Activated CD8-positive, alpha-beta memory T cell treated with anti-CD3 and anti-CD28 coated beads for 48 hours (primary cell): ENCODE measurements around the gene SZRD1.

Experiments
- DNase-seq, 3 experiments: peaks; one replicate each; pipeline ENCODE4 v3.0.0-alpha.2; 2020; ENCODE audit warnings: low read depth in 2 of 3, low spot score in 2 of 3

The SZRD1 gene

DNA sequence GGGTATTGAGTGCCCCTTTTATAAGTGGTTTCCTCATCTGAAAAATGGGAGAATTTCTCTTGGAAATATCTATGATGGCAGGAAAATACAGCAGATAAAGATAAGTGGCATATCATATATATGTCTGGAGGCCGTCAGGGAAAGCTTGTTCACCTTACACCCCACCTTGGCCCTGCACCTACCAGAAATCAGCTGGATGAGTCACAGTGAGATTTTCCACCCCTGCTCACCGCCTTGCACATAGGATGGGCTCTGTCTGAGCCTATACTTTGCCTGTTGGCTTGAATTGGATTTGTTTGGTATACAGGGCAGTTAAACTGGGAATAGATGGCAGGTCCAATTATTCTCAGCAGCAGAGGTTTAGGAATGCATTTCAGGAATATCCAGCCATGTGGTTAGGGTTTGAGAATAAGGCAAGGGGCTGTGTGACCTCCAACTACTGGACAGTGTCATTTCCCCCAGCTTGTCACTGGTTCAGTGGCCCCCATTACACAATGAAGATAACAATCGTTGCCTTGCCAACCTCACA lies 70.0 kb downstream of the SZRD1 start, which contains the start of gene SPATA21:
TSS of gene SPATA21 (minus strand) at position 479 of the 529 bp plus-strand sequence. CDS start 6,053 bp downstream, outside the sequence.
- DNase-seq = no peak

DNA sequence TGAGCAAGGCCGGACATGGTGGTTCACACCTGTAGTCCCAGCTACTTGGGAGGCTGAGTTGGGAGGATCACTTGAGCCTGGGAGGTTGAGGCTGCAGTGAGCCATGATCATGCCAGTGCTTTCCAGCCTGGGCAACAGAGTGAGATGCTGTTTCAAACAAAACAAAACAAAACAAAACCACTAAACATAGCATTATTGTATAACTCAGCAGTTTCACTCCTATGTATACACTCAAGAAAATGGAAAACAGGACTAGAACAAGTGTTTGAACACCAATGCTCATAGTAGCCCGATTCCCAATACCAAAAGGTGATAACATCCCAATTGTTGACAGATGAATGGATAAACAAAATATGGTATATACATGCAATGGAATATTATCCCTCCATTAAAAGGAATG lies 71.5 kb downstream of the SZRD1 start:
- DNase-seq = no peak

DNA sequence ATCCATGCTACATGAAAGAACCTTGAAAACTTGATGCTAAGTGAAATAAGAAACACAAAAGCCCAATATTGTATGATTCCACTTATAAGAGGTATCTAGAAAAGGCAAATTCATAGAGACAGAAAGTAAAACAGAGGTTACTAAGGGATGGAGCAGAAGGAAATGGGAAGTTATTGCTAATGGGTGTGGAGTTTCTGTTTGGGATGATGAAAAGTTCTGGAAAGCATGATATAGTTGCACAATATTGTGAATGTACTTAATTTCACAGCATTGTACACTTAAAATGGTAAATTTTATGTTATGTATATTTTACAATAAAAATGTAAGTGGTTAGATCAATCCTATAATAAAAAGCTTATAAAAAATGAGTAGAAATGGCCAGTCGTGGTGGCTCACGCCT lies 71.9 kb downstream of the SZRD1 start:
- DNase-seq = no peak

DNA sequence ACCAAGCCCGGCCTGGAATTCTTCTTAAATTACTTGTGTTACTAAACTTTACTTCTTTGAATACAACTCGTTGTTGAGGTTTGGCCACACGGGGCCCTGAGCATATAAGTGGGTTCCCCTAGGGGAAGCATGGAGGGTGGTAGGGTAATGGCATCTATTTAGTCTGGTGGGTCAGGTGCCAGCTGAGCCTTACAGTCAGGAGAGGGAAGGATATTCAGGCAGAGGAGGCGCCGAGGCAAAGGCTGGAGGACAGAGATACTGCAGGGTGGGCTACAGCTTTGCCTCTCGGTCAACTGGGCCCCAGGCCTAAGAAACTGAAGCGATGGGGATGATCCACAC lies 73.1 kb downstream of the SZRD1 start:
- DNase-seq = no peak

DNA sequence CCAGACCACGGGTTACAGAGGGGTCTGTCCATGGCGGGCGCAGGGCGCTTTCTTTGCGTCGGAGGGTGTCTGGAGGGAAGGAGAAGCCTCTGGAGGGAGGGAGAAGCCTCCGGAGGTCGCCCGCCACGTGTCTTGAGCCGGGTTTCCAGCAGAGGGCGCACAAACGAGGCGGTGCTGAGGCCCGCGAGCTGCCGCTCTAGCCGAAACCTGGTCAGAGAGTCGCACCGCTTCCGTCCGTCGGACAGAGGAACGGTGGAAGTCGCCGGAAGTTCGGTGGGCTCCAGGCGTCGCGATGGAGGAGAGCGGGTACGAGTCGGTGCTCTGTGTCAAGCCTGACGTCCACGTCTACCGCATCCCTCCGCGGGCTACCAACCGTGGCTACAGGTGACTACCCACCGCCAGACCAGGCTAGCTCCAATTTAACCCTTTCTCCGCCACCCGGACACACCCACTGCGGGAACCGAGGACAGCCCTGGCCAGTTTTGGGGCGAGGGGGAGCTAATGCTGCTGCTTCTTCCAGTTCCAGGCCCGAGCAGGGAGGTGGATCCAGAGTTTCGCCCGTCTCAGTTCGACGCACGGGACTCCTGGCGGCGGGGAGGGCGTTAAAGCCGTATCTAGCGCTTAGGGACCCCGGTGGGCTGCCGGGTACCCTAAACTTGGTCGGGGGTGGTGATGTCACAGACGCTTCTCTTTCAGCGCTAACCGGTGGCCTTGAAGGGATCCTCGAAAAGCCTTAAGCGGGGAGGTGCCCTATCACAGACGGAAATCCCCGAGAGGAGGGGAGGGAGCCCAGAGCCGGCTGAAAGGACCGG lies 73.6 kb downstream of the SZRD1 start, which contains the start of gene NECAP2:
TSS of gene NECAP2 (plus strand) at position 255 of the 812 bp plus-strand sequence. CDS start at position 293, 38 bp downstream.
- DNase-seq = peak; percentile 89 to 97 (median 95)

DNA sequence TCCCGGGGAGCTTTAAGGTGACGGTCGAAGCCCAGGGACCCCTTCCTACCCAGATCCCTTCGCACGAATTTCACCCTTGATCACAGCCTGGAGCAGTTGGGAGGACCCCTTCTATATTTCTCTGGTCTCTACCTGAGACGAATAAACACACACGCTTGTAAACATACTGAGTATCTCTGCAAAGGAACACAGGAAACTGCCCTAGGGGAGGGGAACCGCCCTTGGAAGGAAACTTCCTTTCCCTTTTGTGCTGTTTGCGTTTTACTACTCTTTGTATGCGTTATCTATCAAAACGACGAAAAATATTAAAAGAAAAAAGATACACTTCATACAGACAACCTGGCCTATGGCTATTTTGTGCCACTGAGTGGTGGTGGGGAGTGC lies 74.2 kb downstream of the SZRD1 start:
- DNase-seq = no peak

DNA sequence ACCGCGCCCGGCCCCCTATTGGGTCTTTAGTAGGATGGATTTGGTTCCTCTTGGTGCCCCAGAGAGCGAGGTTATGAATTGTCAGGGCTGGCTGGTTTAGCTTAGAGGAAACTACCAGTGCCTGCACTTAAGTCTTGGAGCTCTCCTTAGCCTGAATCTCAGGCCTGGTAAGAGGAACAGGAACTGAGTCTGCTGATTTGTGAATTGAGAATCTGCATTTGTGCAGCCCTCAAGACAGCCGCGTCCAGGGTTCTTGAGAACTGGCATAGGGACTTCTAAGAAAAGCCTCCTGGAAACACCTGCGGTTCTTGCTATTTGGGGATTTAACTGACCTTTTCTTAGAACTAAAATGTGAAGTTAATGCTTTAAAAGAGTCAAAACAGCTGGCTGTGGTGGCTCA lies 75.2 kb downstream of the SZRD1 start:
- DNase-seq = no peak

DNA sequence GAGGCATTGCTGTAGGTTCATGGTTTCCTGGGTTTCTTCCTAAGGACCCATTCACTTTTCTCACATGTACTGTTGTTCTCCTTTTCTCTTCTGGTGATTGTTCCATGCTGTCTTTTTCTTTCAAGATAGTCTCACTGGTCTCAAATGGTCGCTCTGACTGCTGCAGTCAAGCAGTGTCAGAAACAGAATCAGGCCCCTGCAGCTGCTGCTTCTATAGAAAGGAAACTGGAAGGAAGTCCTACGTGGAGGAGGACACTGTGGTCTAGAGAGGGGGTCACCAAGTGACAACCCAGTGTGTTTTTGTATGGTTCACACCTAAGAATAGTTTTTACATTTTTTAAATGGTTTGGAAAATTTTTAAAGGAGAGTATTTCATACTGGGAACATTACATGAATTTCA lies 75.9 kb downstream of the SZRD1 start:
- DNase-seq = no peak

DNA sequence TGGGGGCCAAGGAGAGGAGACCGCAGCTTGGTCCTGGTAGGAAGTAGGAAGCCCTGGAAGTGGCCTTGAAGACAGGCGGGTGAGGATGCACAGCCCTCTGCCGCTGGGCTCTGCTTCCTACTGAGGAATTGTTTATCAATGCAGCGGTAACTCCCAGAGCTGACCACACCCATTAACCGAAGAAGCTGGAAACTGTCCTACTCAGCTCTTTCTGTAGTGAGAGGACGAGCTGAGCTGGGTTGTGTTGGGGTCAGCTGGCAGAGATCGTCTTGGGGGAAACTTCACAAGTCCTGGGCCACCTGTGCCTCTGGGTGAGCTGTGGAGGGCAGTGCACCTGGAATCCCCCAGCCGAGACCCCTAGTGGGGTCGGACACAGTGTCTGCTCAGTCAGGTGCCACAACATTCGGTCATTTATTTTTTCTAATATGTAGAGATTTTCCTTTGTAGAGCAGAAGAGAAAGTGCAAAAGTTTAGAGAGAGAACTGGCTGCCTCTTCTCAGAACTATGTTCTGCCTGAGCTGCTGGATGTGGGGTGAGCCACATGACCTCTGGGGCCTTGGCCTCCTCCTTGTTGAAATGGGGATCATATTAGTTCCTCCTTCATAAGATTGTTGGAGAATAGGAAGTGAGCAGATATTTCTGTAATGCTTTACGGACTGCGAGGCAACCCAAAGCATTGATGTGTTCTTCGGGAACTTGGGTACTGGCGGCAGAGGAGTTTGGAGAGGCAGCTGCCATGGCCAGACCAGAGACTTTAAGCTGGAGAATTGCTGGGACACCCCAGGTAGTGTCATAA lies 77.1 kb downstream of the SZRD1 start:
- no peak for DNase-seq

DNA sequence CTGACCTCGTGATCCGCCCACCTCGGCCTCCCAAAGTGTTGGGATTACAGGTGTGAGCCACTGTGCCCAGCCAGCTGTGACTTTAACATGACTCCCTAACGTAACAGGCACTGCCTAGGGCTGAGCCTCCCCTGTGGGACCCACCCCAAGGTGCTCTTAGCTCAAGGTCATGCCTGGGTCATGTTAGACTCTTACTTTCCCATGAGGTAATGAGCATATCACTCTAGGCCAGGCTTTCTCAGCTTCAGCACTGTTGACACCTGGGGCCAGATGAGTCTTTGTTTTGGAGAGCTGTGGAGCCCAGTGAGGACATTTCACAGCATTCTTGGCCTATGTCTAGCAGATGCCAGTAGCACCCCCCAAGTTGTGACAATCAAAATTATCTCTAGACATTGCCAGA lies 78.0 kb downstream of the SZRD1 start:
- DNase-seq = no peak

DNA sequence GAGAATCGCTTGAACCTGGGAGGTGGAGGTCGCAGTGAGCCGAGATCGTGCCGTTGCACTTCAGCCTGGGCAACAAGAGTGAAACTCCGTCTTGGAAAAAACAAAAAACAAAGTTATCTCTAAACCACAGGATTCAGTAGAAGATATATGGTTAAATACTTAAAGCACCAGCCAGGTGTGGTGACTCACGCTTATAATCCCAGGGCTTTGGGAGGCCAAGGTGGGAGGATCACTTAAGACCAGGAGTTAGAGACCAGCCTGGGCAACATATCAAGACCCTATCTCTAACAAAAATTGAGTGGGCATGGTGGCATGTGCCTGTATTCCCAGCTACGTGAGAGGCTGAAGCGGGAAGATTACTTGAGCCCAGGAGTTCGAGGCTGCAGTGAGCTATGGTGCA lies 79.1 kb downstream of the SZRD1 start:
- no peak for DNase-seq

DNA sequence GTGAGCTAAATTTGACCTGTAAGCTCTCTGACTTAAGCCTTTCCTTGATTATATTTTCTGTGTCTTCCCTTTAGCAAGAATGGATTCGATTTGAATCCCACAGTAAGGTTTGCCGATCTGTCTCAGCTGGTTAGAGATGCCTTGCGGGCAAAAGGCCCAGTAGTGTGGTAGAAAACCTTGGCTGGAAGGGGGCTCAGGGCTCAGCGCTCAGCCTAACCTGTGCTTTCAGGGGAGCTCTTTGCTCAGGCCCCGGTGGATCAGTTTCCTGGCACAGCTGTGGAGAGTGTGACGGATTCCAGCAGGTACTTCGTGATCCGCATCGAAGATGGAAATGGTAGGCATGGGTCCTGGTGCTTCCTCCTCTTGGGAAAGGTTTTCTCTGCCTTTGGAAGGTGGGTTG lies 80.6 kb downstream of the SZRD1 start:
- no peak for DNase-seq
